ENCODE results near the gene PDAP1.
"Not testable (repeated sequence)": the region's sequence is repeated elsewhere in the genome, so short reads cannot be mapped to it uniquely, and the experiment has no call there.

Gene PDAP1

DNA sequence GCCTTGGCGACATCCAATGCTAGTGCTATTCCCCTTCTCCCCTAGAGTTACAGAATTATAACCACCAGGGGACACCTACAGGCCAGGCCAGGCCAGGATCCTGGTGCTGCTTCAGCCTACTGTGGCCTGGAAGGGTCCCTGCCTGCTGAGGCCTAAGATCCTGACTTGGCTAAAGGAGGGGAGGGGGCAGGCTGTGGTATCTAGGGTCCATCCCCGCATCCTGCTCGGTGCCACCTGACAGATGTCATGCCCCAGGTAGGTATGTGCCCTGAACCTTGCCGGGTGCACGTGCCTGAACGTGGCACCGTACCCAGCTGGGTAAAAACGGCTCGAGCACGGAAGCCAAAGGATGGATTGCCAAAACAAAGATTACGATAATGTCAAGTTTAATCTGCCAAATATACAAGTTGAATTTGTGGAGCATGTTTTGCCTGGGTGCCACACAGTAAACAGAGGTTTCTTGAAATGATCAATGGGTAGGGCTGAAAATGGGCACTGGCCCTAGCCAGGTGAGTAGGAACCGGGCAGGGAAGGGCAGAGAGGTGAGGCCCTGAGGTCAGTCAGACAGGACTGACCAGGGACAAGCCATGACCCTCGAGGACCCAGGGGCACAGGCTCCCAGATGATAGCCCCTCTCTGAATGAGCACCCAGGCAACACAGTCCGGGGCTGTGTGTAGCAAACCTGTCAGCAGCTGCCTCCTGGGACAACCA, 12.6 kb downstream of the PDAP1 start:
- DNase-seq: no peak

DNA sequence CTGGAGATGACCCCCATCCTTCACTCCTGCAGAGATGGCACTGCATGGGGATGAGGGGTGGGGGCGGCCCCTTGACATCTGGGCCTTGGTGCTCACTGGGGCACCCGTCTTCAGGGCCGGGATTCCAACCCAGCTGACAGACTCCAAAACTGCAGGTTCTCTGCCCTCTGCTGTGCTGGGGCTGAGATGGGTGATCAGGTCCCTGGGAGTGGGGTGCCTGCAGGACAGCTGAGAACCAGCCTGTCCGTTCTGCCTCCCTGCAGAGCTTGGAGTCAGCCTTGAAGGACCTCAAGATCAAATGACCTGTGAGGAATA, 14.3 kb downstream of the PDAP1 start:
- no peak for DNase-seq

DNA sequence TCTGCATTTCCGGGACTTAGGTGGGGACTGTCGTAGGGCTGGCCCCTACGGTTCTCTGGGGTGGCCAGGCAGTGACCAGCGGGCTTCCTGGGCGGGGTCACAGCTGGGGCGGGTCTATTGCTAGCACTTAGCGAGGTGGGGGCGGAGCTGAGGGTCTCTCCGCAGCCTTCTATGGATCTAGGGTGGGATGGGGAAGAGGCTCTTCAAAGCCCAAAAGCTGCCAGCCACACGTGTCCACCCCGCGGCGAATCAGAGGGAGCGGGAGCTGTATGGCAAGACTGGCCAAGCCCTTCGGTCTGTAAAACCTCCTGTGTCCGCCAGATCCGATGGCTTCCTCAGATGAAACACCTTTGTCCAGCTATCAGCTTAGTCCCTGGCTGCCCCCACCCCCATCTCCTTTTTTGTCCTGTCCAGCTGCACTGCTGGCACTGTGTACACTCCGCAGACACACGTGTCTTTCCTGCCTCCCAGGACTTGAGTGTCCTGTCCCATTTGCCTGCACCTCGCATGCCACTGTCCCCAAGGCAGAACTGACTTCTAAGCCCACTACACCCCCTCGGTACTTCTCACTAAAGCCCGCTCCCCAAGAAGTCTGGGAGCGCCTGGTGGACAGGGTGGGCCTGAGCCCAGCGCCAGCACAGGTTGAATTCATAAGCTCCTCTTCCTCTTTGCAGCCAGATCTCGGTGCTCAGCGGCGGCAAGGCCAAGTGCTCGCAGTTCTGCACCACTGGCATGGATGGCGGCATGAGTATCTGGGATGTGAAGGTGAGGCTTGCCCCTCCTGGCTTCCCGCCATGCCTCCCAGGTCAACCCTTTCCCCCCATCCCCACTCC, 14.8 kb downstream of the PDAP1 start:
- no peak for DNase-seq

DNA sequence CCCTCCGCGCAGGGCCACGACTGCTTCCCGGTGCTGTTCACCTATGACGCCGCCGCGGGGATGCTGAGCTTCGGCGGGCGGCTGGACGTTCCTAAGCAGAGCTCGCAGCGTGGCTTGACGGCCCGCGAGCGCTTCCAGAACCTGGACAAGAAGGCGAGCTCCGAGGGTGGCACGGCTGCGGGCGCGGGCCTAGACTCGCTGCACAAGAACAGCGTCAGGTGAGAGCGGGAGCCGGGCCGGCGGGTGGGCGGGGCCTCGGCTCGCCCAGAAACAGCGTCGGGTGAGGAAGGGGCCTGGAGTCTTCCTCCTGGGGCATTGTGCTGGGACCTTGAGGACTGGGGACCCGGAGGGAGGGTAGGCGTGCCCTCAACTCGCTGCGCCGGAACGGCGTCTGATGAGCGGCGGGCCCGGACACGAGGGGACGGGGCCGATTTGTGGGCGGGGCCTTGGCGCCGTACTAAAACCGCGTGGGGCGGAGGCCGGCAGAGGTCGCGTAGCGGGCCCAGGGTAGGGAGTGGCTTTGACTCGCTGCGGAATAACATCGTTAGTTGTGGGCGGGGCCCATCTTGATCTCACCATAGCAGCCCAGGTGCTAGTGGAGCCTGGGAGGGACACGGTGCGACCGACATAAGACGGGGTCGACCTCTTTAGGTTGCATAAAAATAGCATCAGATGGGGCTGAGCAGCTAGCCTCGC, 15.6 kb downstream of the PDAP1 start:
- peak; percentile 78 for DNase-seq

DNA sequence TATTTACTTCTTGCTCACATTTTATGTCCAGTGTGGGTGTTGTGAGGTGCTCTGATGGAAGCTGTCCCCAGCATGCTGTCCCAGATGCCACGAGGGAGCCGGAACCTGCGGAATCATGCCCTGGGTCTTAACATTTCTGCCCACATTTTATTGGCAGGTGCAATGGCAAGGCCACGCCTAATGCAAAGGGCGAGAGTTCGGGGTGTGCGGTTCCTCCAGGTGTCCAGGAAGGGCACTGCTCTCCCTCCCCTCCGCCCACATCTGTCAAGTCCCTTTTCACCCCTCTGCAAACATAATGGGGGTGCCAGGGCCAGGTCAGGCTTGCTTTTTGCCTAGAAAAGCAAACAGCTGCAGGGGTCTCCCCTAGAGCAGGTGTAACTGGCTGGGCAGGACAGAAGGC, 16.4 kb downstream of the PDAP1 start:
- DNase-seq: no peak

DNA sequence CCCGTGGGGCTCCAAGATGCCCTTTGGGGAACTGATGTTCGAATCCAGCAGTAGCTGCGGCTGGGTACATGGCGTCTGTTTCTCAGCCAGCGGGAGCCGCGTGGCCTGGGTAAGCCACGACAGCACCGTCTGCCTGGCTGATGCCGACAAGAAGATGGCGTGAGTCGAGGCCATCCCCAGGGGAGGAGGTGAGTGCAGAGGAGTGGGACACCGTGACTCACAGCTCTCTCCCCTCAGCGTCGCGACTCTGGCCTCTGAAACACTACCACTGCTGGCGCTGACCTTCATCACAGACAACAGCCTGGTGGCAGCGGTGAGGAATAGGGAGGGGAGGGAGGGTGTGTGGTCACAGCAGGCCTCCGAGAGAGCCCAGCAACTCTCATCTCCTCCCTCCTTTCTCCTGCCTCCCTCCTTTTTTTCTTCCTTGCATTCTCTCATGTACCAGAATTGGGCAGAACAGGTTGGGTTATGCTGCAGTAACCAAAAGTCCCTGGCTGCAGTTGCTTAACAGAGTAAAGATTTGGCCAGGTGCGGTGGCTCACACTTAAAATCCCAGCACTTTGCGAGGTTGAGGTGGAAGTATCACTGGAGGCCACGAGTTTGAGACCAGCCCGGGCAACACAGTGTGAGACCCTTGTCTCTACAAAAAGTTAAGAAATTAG, 17.3 kb downstream of the PDAP1 start:
- DNase-seq: no peak

DNA sequence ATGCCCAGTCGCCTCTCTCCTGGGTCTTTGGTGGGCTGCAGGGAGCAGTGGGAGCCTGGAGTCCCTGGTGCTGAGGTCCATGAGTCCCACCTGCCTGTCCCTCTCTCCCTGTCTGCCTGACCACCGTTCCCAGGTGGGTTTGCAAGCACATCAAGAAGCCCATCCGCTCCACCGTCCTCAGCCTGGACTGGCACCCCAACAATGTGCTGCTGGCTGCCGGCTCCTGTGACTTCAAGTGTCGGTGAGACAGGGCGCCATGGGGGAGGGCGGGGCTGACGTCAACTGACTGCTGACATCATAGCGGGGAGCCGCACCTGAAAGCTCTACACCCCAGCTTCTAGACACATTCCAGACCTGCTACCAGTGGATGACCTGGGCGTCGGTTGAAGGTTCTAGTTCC, 18.6 kb downstream of the PDAP1 start:
- DNase-seq: no peak

DNA sequence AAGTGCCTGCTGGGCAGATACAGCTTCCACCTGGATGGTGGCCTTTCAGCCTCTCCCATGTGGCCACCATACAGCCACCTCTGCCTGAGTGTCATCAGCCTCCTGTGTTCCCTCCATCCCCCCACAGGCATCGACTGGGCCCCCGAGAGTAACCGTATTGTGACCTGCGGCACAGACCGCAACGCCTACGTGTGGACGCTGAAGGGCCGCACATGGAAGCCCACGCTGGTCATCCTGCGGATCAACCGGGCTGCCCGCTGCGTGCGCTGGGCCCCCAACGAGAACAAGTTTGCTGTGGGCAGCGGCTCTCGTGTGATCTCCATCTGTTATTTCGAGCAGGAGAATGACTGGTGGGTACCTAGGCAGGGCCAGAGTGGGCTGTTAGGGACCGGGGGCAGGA, 20.5 kb downstream of the PDAP1 start:
- no peak for DNase-seq

DNA sequence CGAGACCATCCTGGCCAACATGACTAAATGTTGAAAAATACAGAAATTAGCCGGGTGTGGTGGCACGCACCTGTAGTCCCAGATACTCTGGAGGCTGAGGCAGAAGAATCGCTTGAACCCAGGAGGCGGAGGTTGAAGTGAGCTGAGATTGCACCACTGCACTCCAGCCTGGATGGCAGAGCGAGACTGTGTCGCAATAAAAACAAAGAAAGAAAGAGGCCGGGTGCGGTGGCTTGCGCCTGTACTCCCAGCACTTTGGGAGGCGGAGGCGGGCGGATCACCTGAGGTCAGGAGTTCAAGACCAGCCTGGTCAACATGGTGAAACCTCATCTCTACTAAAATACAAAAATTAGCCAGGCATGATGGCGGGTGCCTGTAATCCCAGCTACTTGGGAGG, 21.2 kb downstream of the PDAP1 start:
- DNase-seq: not testable (repeated sequence)

DNA sequence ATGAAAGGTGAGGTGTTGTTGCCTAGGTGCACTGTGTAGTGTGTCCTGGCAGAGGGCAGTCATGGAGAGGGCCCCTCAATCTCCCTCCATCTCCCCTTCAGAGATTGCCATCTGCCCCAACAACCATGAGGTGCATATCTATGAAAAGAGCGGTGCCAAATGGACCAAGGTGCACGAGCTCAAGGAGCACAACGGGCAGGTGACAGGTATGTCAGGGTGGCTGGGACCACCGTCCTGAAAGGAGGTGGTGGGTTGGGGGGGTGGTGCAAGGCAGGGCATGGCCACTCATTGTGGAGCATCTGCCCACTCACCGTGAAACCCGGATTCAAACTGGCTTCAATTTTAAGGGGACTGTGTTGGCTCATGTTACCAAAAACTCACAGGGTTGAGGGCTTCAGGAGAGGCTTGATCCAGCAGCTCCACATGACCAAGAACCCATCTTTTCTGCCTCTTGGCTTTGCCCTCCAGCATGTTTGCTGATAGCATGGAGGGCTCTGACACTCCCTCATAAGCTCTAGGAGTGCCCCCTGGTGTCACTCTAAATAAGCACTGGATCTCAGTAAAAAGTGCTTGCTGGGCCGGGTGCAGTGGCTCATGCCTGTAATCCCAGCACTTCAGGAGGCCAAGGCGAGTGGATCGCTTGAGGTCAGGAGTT, 21.7 kb downstream of the PDAP1 start:
- peak; percentile 32 for DNase-seq

DNA sequence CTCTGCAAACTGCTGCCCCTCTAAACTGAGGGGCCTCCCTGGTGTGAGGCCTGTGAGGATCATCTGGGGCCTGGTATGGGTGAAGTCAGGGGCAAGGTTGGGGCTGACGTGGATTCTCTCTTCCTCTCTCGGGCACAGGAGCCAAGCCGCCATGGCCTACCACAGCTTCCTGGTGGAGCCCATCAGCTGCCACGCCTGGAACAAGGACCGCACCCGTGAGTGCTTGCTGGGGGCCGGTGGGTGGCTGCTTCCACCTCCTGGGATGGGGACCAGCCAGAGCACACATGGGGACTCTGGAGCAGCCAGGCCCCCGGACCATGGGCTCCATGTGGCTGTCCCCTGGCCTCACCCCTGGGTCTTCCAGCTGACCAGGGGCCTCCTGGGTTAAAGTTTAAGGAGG, 22.8 kb downstream of the PDAP1 start:
- no peak for DNase-seq

DNA sequence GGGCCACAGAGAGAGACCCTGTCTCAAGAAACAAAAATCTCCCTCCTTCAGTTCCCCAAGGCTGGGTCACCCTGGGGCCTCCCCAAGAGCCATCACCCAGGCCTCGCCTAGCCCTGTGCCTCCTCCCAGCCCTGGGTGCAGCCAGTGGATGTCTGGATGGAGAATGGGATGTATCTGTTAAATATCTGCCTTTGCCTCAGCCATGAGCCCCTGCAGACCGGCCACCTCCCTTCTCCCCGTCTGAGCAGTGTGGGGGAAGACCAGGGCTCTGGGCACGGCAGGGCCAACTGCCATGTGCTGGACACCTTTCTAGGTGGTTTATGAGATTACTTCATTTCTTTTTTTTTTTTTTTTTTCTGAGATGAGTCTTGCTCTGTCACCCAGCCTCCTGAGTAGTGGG, 23.9 kb downstream of the PDAP1 start:
- no peak for DNase-seq

DNA sequence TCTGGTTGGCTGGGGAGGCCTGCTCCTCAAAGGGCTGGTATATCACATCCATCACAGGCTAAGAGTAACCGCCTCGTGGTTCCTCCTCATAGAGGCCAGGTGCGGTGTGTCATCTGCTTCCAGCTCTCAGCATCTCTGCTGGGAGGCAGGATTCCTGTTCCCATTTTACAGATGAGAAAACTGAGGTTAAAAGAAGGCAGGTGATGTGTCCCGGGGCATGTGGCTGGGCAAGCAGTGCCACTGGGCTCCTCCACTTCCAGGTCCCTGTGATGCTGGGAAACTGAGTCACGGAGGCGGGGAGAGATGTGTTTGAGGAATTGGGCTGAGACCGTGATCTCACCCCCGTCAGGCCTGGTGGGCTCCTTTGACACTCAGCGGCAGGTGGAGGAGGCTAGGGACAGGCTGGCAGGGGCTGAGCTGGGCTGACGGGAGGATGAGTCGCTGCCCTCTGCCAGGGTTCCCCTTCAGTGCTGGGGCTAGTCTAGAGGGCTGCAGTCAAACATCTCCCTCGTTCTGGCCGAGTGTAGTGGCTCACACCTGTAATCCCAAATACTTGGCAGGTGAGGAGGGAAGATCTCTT, 24.5 kb downstream of the PDAP1 start:
- no peak for DNase-seq

DNA sequence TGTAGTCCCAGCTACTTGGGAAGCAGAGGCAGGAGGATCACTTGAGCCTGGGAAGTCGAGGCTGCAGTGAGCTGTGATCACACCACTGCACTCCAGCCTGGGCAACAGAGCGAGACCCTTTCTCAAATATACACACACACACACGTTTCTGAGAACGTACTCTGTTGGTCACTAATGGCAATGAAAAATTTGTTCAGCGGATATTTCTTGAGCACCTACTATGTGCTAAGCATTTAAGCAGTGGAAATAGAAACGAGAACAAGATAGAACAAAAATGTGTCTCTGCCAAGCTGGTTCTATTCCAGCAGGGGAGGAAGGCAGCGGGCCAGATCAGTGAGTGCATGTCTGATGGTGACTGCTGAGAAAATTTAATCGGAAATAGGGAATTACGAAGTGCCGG, 25.2 kb downstream of the PDAP1 start:
- DNase-seq: no peak

DNA sequence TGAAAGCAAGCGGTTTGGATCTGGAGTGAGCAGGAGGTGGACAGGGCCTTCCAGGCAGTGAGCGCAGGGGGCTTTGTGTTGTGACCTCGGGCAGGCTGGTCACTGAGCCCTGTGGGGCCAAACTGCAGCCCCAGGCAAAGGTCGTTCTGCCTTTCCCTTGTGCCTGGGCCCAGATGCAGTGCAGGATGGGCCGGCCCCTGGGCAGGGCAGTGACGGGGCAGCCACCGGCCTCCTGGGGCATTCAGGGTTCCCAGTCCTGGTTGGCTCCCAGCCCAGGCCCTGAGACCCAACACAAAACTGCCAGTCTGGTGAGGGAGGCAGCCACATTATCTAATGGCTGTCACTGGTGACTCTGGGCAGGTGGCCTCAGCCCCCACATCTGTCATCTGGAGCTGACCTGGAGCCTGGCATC, 26.7 kb downstream of the PDAP1 start:
- no peak for DNase-seq

DNA sequence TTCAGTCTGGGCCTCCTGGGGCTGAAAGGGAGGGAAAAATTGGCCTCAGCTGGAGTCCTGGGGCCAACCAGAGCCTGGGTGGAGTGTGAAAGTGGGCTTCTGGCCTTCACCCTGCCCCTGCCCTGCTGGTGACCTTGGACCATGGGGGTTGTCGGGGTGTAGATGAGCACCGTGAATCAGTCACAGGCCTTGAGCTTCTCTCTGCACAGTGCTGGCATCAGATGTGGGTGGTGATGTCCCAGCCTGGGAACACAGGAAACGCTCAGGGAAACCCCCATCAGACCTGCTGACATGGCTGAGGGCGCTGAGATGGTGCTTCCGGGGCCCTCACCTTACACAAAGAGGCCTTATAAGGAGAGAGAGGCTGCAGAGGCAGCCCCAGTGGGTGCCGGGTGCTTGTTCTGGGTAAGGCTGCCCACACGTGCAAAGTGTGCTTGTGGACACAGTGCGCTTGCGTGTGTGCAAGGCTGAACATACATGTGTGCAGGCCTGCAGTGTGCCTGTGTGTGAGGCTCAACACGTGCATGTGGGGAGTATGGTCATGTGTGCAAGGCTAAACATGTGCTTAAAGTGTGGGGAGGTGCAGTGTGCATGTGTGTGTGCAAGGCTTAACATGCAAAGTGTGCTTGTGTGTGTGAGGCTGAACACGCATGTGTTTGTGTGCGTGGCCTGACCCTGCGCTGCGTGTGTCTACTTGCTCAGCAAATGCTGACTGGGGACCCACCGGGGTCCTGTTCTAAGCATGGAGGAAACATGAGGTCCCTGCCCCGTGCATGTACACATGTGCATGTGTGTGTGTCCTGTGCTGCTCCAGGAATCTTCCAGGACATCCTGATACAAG, 27.4 kb downstream of the PDAP1 start:
- DNase-seq: peak; percentile 91

DNA sequence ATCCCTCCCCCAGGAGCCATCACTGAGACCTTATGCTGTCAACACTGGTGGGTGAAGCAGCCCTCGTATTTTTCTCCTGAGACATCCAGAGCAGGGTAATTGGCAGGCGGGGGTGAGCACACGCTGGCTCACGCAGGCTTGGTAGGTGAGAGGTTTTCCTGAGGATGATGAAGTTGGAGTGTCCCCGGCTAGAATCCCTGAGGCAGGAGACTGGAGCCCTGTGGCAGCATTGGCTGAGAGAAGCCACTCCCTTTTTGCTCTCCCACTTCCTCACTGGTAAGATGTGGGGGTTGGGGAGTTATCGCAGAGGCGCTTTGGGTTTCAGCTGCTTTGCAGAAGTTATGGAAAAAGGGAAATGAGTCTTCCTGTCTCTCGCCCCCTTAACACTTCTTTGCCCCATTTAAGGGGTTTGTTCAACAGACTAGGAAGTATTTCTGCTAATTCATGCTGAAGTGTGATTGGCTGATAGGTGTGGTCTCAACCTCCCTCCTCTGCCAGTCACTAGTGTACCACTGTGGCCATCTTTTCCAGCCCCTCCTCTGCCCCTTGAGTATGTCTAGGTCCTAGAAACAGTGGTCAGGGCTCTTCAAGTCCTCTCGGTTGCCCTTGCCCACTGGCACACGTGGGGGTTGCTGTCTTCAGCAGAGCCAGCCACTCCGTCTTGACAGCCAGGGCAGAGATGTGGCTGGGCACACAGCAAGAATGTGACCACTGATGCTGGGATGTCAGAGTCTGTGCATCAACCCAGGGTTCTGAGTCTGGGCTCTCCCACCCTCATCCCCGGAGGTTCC, 28.2 kb downstream of the PDAP1 start:
- peak; percentile 16 for DNase-seq

DNA sequence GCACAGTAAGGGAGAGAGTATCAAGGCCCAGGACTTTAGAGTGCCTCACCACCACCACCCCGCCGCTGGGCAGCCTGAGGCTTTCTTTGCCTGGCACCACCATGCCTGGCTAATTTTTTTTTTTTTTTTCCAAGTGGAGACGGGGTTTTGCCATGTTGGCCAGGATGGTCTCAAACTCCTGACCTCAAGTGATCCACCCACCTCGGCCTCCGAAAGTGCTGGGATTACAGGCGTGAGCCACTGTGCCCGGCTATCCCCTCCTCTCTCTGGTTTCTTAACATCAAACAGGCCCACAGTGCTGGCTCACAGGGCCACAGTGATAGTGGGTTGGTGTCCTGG, 28.7 kb downstream of the PDAP1 start:
- not testable (repeated sequence) for DNase-seq

DNA sequence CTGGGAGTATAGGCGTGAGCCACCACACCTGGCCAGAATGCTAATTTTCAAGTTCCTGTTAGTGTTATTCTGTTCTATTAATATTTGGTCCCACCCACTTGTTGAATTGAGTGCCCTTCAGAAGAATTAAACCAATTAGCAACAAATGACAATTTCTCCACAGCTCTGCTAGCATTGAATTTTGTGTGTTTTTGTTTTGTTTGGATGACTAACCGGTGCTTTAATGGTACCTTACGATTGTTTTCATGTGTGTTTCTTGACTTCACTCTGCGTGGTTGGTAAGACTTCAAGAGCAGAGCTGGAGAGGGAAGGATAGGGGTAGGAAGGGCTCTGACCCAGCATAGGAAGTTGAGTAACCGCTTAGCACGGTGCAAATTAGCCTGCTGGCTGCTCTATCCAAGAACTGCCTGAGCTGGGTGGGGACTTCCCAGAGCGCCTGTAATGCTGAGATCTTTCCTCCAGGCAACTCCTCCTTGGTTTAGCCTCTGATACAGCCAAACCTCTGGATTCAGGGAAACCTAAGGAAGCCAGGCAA, 29.3 kb downstream of the PDAP1 start:
- DNase-seq: peak; percentile 64

DNA sequence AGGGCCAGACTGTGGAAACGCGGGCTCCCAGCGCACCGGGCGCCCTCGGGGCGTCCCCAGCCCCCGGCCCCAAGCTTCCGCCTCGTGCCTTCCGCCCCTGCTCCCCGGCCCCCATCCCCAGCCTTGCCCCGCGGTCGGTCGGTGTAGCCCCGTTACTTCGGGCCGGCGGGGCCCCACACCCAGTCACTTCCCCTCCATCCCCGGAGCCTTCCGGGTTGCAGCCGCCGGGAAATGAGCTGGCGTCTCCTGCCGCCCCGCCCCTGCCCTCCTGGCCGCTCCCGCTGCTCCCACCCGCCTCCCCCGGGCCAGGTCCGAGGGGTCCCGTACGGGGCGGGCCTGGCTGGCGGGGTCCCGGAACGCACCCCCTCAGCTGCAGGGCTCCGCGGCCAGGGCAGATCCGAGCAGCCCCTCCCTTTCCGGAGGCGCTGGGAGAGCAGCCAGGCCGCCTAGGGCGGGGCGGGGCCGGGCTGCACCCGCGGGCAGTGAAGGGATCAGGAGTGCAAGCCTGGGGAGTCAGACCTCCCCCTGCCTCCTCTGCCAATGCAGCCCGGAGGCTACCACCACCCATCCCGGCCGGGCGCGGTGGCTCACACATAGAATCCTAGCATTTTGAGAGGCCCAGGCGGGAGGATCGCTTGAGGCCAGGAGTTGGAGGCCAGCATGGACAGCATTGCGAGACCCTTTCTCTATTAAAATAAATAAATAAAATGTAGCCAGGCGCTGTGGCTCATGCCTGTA, 33.2 kb downstream of the PDAP1 start:
- peak; percentile 44 for DNase-seq

All from effector CD4-positive, alpha-beta T cell (primary cell).